ENCODE measurements around the gene BTC.
"Not testable (repeated sequence)": the region's sequence is repeated elsewhere in the genome, so short reads cannot be mapped to it uniquely, and the experiment has no call there.

Gene BTC, protein sequence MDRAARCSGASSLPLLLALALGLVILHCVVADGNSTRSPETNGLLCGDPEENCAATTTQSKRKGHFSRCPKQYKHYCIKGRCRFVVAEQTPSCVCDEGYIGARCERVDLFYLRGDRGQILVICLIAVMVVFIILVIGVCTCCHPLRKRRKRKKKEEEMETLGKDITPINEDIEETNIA

GRCh38 chr4:74794382-74795010 is at the start of gene BTC:
TSS of gene BTC (minus strand) at chr4:74794523. CDS start at chr4:74794325, 198 bp downstream.
- no peaks in the 10 kb centered on the region for H3K9me3 ChIP-seq (ENCODE audit: low read length)
- H3K4me3 ChIP-seq (ENCODE audit: low read depth in 1 of 2, low read length in 2 of 2): peak within 1 kb of the TSS; percentile 64 to 72
- peak within 1 kb of the TSS; percentile 44 for H3K9ac ChIP-seq (ENCODE audit: low read length)
- H3K27ac ChIP-seq (ENCODE audit: low read depth, low read length): peak within 1 kb of the TSS; percentile 85
- no peaks in the 10 kb centered on the region for H3K36me3 ChIP-seq (ENCODE audit: insufficient read depth, low read length)
- H3K4me1 ChIP-seq (ENCODE audit: insufficient read depth, low read length): peaks cover 19% of the 10 kb centered on the region
- H3K27me3 ChIP-seq (ENCODE audit: control insufficient read depth in 1 of 2, insufficient read depth in 2 of 2, low read length in 2 of 2): peaks cover 0 to 6% of the 10 kb centered on the region in 2 donors

- Histone ChIP-seq H3K36me3 (ENCODE audit: insufficient read depth, low read length) (no peaks in the 10 kb centered on the region), H3K27ac (ENCODE audit: low read depth, low read length) (no peak overlapping the region), H3K9me3 (ENCODE audit: low read length) (no peaks in the 10 kb centered on the region), H3K9ac (ENCODE audit: low read length) (no peak overlapping the region), H3K27me3 (ENCODE audit: control insufficient read depth in 1 of 2, insufficient read depth in 2 of 2, low read length in 2 of 2) (no peaks in the 10 kb centered on the region), H3K4me1 (ENCODE audit: insufficient read depth, low read length) (no peaks in the 10 kb centered on the region), H3K4me3 (ENCODE audit: low read depth in 1 of 2, low read length in 2 of 2) (no peak overlapping the region)
Measured at GRCh38 chr4:74840936-74841509, 46.7 kb upstream of the BTC start.

GRCh38 chr4:74838746-74839370 is 44.5 kb upstream of the BTC start:
- no peaks in the 10 kb centered on the region for H3K4me1 ChIP-seq (ENCODE audit: insufficient read depth, low read length)
- no peaks in the 10 kb centered on the region for H3K36me3 ChIP-seq (ENCODE audit: insufficient read depth, low read length)
- H3K9me3 ChIP-seq (ENCODE audit: low read length): no peaks in the 10 kb centered on the region
- no peak overlapping the region for H3K27ac ChIP-seq (ENCODE audit: low read depth, low read length)
- H3K9ac ChIP-seq (ENCODE audit: low read length): no peak overlapping the region
- H3K27me3 ChIP-seq (ENCODE audit: control insufficient read depth in 1 of 2, insufficient read depth in 2 of 2, low read length in 2 of 2): no peaks in the 10 kb centered on the region
- no peak overlapping the region for H3K4me3 ChIP-seq (ENCODE audit: low read depth in 1 of 2, low read length in 2 of 2)

- no peaks in the 10 kb centered on the region for H3K9me3 ChIP-seq (ENCODE audit: low read length)
- no peaks in the 10 kb centered on the region for H3K27me3 ChIP-seq (ENCODE audit: control insufficient read depth in 1 of 2, insufficient read depth in 2 of 2, low read length in 2 of 2)
- no peak overlapping the region for H3K27ac ChIP-seq (ENCODE audit: low read depth, low read length)
- H3K36me3 ChIP-seq (ENCODE audit: insufficient read depth, low read length): no peaks in the 10 kb centered on the region
- no peak overlapping the region for H3K4me3 ChIP-seq (ENCODE audit: low read depth in 1 of 2, low read length in 2 of 2)
- no peak overlapping the region for H3K9ac ChIP-seq (ENCODE audit: low read length)
- no peaks in the 10 kb centered on the region for H3K4me1 ChIP-seq (ENCODE audit: insufficient read depth, low read length)
Measured at GRCh38 chr4:74830928-74831327, 36.6 kb upstream of the BTC start.

- H3K9ac ChIP-seq (ENCODE audit: low read length): no peak overlapping the region
- H3K36me3 ChIP-seq (ENCODE audit: insufficient read depth, low read length): no peaks in the 10 kb centered on the region
- no peak overlapping the region for H3K27ac ChIP-seq (ENCODE audit: low read depth, low read length)
- H3K4me1 ChIP-seq (ENCODE audit: insufficient read depth, low read length): no peaks in the 10 kb centered on the region
- H3K4me3 ChIP-seq (ENCODE audit: low read depth in 1 of 2, low read length in 2 of 2): no peak overlapping the region
- no peaks in the 10 kb centered on the region for H3K27me3 ChIP-seq (ENCODE audit: control insufficient read depth in 1 of 2, insufficient read depth in 2 of 2, low read length in 2 of 2)
- no peaks in the 10 kb centered on the region for H3K9me3 ChIP-seq (ENCODE audit: low read length)
Measured at GRCh38 chr4:74823194-74823593, 28.9 kb upstream of the BTC start.

GRCh38 chr4:74822603-74823002 is 28.3 kb upstream of the BTC start:
- no peak overlapping the region for H3K27ac ChIP-seq (ENCODE audit: low read depth, low read length)
- H3K9me3 ChIP-seq (ENCODE audit: low read length): no peaks in the 10 kb centered on the region
- H3K36me3 ChIP-seq (ENCODE audit: insufficient read depth, low read length): no peaks in the 10 kb centered on the region
- H3K4me1 ChIP-seq (ENCODE audit: insufficient read depth, low read length): no peaks in the 10 kb centered on the region
- H3K9ac ChIP-seq (ENCODE audit: low read length): no peak overlapping the region
- H3K4me3 ChIP-seq (ENCODE audit: low read depth in 1 of 2, low read length in 2 of 2): no peak overlapping the region
- no peaks in the 10 kb centered on the region for H3K27me3 ChIP-seq (ENCODE audit: control insufficient read depth in 1 of 2, insufficient read depth in 2 of 2, low read length in 2 of 2)

- Histone ChIP-seq H3K27ac (ENCODE audit: low read depth, low read length) (no peak overlapping the region), H3K4me1 (ENCODE audit: insufficient read depth, low read length) (no peaks in the 10 kb centered on the region), H3K4me3 (ENCODE audit: low read depth in 1 of 2, low read length in 2 of 2) (no peak overlapping the region), H3K27me3 (ENCODE audit: control insufficient read depth in 1 of 2, insufficient read depth in 2 of 2, low read length in 2 of 2) (no peaks in the 10 kb centered on the region), H3K9me3 (ENCODE audit: low read length) (no peaks in the 10 kb centered on the region), H3K9ac (ENCODE audit: low read length) (no peak overlapping the region), H3K36me3 (ENCODE audit: insufficient read depth, low read length) (no peaks in the 10 kb centered on the region)
Measured at GRCh38 chr4:74821541-74821940, 27.2 kb upstream of the BTC start.

DNA sequence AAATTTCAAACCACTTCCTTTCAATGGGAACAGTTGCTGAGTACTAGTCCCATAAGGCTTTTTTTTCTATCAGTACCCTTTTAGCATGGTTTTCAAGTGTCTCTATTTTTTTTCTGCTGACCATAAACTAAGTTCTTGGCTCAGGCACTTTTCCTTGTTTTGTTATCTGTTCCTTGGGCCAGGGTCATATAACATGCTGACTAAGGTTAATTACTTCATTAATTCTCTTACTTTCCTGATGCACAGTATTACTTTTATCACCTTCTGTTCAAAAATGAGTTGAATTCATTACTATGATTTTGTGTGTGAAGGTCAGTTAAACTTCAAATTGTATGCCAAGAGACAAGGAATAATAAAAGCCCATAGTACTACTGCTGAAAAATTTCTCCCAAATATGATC is 19.7 kb upstream of the BTC start:
- H3K27ac ChIP-seq (ENCODE audit: low read depth, low read length): no peak overlapping the region
- H3K27me3 ChIP-seq (ENCODE audit: control insufficient read depth in 1 of 2, insufficient read depth in 2 of 2, low read length in 2 of 2): no peaks in the 10 kb centered on the region
- H3K4me1 ChIP-seq (ENCODE audit: insufficient read depth, low read length): no peaks in the 10 kb centered on the region
- H3K9ac ChIP-seq (ENCODE audit: low read length): no peak overlapping the region
- no peaks in the 10 kb centered on the region for H3K36me3 ChIP-seq (ENCODE audit: insufficient read depth, low read length)
- no peak overlapping the region for H3K4me3 ChIP-seq (ENCODE audit: low read depth in 1 of 2, low read length in 2 of 2)
- no peaks in the 10 kb centered on the region for H3K9me3 ChIP-seq (ENCODE audit: low read length)

- H3K27me3 ChIP-seq (ENCODE audit: control insufficient read depth in 1 of 2, insufficient read depth in 2 of 2, low read length in 2 of 2); H3K4me3 ChIP-seq (ENCODE audit: low read depth in 1 of 2, low read length in 2 of 2); H3K9ac ChIP-seq (ENCODE audit: low read length); H3K36me3 ChIP-seq (ENCODE audit: insufficient read depth, low read length); H3K4me1 ChIP-seq (ENCODE audit: insufficient read depth, low read length); H3K9me3 ChIP-seq (ENCODE audit: low read length); H3K27ac ChIP-seq (ENCODE audit: low read depth, low read length): not testable (repeated sequence)
Measured at GRCh38 chr4:74812056-74812455, 17.7 kb upstream of the BTC start.

DNA sequence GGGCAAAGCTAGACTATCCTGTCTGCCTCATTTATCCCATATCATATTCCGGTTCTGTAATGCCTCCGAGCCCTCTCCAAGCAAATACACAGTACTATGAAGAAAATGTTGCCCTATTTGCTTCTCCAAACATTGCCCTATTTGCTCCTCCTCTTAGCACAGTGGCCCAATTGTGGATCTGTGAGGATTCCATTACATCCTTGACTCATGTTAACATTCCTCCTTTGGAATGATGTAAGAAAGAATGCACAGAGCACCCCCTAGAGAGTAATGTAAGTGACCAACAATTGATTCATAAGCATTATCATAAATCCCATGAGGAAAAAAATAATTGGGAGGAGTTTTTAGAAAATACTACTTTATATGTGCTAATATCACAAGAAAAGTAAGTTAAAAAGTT is 11.3 kb upstream of the BTC start:
- H3K27me3 ChIP-seq (ENCODE audit: control insufficient read depth in 1 of 2, insufficient read depth in 2 of 2, low read length in 2 of 2): no peaks in the 10 kb centered on the region
- no peak overlapping the region for H3K4me3 ChIP-seq (ENCODE audit: low read depth in 1 of 2, low read length in 2 of 2)
- no peaks in the 10 kb centered on the region for H3K36me3 ChIP-seq (ENCODE audit: insufficient read depth, low read length)
- no peak overlapping the region for H3K9ac ChIP-seq (ENCODE audit: low read length)
- no peaks in the 10 kb centered on the region for H3K4me1 ChIP-seq (ENCODE audit: insufficient read depth, low read length)
- H3K27ac ChIP-seq (ENCODE audit: low read depth, low read length): no peak overlapping the region
- no peaks in the 10 kb centered on the region for H3K9me3 ChIP-seq (ENCODE audit: low read length)

DNA sequence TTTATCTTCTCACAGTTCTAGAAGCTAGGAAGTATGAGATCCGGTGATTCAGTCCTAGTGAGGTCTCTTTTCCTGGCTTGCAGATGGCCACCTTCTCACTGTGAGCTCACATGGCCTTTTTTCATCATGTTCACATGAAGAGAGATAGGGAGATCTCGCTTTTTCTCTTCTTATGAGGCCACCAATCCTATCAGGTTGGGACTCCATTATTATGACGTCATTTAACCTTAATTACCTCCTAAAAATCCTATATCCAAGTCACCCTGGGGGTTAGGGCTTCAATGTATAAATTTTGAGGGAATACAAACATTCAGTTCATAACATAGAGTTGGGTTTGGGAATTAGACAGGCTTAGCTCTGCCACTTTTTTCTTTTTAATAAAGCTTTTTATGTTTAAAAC is 6.0 kb upstream of the BTC start:
- no peaks in the 10 kb centered on the region for H3K36me3 ChIP-seq (ENCODE audit: insufficient read depth, low read length)
- no peaks in the 10 kb centered on the region for H3K27me3 ChIP-seq (ENCODE audit: control insufficient read depth in 1 of 2, insufficient read depth in 2 of 2, low read length in 2 of 2)
- no peaks in the 10 kb centered on the region for H3K9me3 ChIP-seq (ENCODE audit: low read length)
- H3K4me1 ChIP-seq (ENCODE audit: insufficient read depth, low read length): no peaks in the 10 kb centered on the region
- no peak overlapping the region for H3K4me3 ChIP-seq (ENCODE audit: low read depth in 1 of 2, low read length in 2 of 2)
- no peak overlapping the region for H3K27ac ChIP-seq (ENCODE audit: low read depth, low read length)
- H3K9ac ChIP-seq (ENCODE audit: low read length): no peak overlapping the region
